ENCODE measurements around the gene OVCA2.

OVCA2 gene

DNA sequence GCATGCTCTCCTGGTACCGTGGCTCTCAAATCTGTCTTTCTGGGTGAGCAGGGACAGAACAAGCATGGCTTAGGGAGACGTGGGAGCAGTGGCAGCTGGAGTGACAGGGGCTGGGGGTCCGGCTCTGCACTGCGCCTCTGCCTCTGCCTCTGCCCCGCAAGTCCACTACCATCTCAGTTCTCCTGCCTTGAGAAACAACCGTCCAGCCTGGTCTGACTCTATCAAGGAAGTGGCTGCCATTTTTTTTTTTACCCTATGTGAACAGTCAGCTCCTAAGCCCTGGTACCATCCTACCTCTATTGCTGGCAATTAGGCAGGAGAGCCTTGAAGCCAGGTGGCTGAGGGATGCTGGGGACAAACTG lies 29.2 kb downstream of the OVCA2 start:
- WGBS (ENCODE audit: insufficient coverage), result 95% methylated on average over 5 of the region's 6 CpGs
- Histone ChIP-seq H3K27ac (ENCODE audit: insufficient read depth in 1 of 2, low read depth in 1 of 2, low read length in 2 of 2, poor library complexity in 1 of 2, severe bottlenecking in 2 of 2) (peak overlapping the region in 1 of 2 experiments; percentile 15), H3K4me3 (ENCODE audit: control insufficient read depth in 1 of 7, extremely low read depth in 1 of 7, insufficient read depth in 4 of 7, low read depth in 2 of 7, low read length in 6 of 7) (no peak overlapping the region), H3K4me1 (ENCODE audit: control extremely low read depth in 1 of 4, control insufficient read depth in 4 of 4, insufficient read depth in 4 of 4, low read length in 3 of 4) (peaks cover 2 to 47% (median 22%) of the 10 kb centered on the region in 4 experiments), H3K36me3 (ENCODE audit: control insufficient read depth in 4 of 4, insufficient read depth in 4 of 4, low read length in 3 of 4) (peaks cover 0 to 27% (median 15%) of the 10 kb centered on the region in 4 experiments), H3K9me3 (ENCODE audit: control extremely low read depth in 1 of 5, control insufficient read depth in 4 of 5, insufficient read depth in 2 of 5, low read depth in 1 of 5, low read length in 4 of 5) (no peaks in the 10 kb centered on the region), H3K27me3 (replicated peaks in 2 of 5; ENCODE audit: control insufficient read depth in 4 of 5, insufficient read depth in 5 of 5, low read length in 4 of 5) (no peaks in the 10 kb centered on the region)
- ChIA-PET CTCF (interaction anchor here (1.1 to 3.2 kb wide), 5 partner anchors 11 to 174 kb away, joined by 3 to 14 read pairs (median 3); no protein-coding TSS in a partner anchor), POLR2A (no interaction called here)
- DNase-seq, result no peak

DNA sequence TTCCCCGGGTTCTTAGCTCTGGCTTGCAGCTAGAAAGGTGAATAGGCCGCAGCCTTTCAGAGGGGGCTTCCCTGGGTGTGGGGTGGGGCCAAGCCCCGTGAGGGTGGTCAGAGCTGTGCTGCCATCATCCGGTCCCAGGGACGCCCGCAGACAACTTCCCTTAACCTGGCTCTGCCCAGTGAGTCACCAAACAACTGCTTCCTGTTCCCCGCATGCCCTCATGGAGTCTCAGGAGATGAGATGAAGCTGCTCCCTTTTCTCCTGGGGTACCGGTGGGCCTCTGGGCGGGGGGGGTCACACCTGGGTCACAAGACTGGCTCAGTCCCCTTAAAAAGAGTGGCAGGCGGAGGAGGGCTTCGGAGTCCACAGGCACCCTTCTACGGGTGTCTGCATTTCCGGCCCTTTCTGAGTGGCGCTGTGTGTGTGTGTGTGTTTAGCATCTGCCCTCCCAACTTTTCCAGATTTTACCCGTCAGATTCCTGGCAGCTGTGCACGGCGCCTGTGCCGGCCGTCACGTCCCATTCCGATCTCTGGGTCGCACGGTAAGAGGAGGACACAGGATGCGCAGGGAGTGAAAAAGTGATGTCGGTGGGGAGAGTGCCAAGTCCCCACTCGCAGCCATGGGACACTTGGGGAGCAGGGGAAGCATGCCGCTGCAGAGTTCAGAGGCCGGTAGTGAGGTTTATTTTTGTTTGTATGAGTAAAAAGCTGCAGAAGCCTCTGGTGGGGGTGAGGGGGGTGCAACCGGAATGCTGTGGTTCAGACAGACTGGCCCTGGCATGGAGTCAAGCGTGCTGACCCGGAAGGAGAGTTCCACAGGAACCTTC lies 29.8 kb downstream of the OVCA2 start:
- DNase-seq, result peak in 2 of 3 donors; percentile 73 to 75
- no peak overlapping the region for H3K27ac ChIP-seq (ENCODE audit: insufficient read depth in 1 of 2, low read depth in 1 of 2, low read length in 2 of 2, poor library complexity in 1 of 2, severe bottlenecking in 2 of 2)
- WGBS (ENCODE audit: insufficient coverage), result 88% methylated on average over 26 of the region's 31 CpGs

DNA sequence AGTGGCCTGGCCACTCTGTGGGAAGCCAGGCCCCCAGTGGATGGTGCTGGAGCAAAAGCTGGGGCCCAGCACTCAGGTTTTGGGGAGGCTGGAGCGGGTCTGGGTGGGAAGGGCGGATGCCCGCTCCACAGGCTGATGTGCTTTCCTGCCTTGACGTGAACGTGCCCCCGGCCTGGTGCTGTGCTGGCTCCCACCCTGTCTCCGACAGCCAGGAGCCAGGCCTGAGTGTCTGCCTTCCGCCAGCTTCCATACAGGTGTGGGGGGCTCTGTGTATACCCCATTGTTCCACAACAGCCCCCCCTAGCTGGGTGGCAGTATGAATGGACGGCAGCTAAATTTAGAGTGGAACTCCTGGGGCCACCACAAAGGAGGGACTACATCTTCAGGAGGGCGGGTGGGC lies 33.1 kb downstream of the OVCA2 start:
- peaks cover 0 to 25% (median 14%) of the 10 kb centered on the region in 4 experiments for H3K36me3 ChIP-seq (ENCODE audit: control insufficient read depth in 4 of 4, insufficient read depth in 4 of 4, low read length in 3 of 4)

More for the DNA sequence above, 29.8 kb downstream of the OVCA2 start:
- no peak overlapping the region for H3K4me3 ChIP-seq (ENCODE audit: control insufficient read depth in 1 of 7, extremely low read depth in 1 of 7, insufficient read depth in 4 of 7, low read depth in 2 of 7, low read length in 6 of 7)
- H3K36me3 ChIP-seq (ENCODE audit: control insufficient read depth in 4 of 4, insufficient read depth in 4 of 4, low read length in 3 of 4), result peaks cover 0 to 20% (median 11%) of the 10 kb centered on the region in 4 experiments
- no peaks in the 10 kb centered on the region for H3K27me3 ChIP-seq (replicated peaks in 2 of 5; ENCODE audit: control insufficient read depth in 4 of 5, insufficient read depth in 5 of 5, low read length in 4 of 5)
- no peaks in the 10 kb centered on the region for H3K9me3 ChIP-seq (ENCODE audit: control extremely low read depth in 1 of 5, control insufficient read depth in 4 of 5, insufficient read depth in 2 of 5, low read depth in 1 of 5, low read length in 4 of 5)
- POLR2A ChIA-PET, result no interaction called here
- CTCF ChIA-PET, result interaction anchor here (1.0 to 3.2 kb wide), 7 partner anchors 11 to 173 kb away, joined by 3 to 14 read pairs (median 4); partner anchors contain the start of gene HIC1
- H3K4me1 ChIP-seq (ENCODE audit: control extremely low read depth in 1 of 4, control insufficient read depth in 4 of 4, insufficient read depth in 4 of 4, low read length in 3 of 4), result peaks cover 2 to 52% (median 27%) of the 10 kb centered on the region in 4 experiments

DNA sequence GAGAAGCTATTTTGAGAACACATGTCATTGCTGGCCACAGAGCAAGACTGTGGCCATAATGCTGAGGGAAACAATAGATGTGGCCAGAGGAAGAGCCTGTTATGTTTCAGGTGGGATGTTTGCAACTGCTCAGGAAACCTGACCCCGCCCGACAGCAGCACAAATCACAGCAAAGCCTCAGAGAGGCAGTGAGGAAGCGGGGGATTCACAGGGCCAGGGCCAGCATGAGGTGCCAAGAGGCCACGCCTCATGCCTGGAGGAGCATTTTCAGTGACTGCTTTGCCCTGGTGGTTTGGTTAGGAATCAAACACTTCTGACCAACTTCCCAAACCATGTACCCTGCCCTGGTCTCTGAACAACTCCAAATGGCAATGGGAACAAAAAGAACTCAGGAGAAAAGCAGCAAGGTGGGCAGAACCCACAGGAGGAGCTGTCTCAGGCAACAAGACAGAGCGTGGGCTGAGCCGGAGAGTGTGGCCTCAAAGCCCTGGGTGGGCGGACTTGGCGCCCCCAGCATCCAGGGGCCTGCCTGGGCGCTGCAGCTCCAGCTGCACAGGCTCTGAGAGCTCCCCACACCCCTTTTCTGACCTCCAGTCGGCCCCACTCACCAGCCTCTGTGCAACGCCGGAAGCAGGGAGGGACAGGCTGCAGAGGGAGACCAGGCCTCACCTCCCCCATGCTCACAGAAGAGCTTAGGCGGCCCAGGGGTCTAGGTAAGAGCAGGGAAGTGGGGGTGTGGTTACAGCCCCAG lies 33.7 kb downstream of the OVCA2 start:
- ChIA-PET POLR2A (no interaction called here), CTCF (interaction anchor here (0.7 to 3.8 kb wide), 6 partner anchors 9 to 63 kb away, joined by 3 to 23 read pairs (median 4); no protein-coding TSS in a partner anchor)
- no peak overlapping the region for H3K27ac ChIP-seq (ENCODE audit: insufficient read depth in 1 of 2, low read depth in 1 of 2, low read length in 2 of 2, poor library complexity in 1 of 2, severe bottlenecking in 2 of 2)
- H3K4me1 ChIP-seq (ENCODE audit: control extremely low read depth in 1 of 4, control insufficient read depth in 4 of 4, insufficient read depth in 4 of 4, low read length in 3 of 4), result peaks cover 2 to 36% (median 20%) of the 10 kb centered on the region in 4 experiments
- peak in 1 of 3 donors; percentile 40 for DNase-seq
- H3K36me3 ChIP-seq (ENCODE audit: control insufficient read depth in 4 of 4, insufficient read depth in 4 of 4, low read length in 3 of 4), result peaks cover 0 to 23% (median 15%) of the 10 kb centered on the region in 4 experiments
- 85% methylated on average over 4 of the region's 13 CpGs for WGBS (ENCODE audit: insufficient coverage)
- H3K27me3 ChIP-seq (replicated peaks in 2 of 5; ENCODE audit: control insufficient read depth in 4 of 5, insufficient read depth in 5 of 5, low read length in 4 of 5), result no peaks in the 10 kb centered on the region
- H3K4me3 ChIP-seq (ENCODE audit: control insufficient read depth in 1 of 7, extremely low read depth in 1 of 7, insufficient read depth in 4 of 7, low read depth in 2 of 7, low read length in 6 of 7), result peak overlapping the region in 1 of 7 experiments; percentile 5
- no peaks in the 10 kb centered on the region for H3K9me3 ChIP-seq (ENCODE audit: control extremely low read depth in 1 of 5, control insufficient read depth in 4 of 5, insufficient read depth in 2 of 5, low read depth in 1 of 5, low read length in 4 of 5)

More for the DNA sequence above, 33.1 kb downstream of the OVCA2 start:
- peaks cover 2 to 39% (median 20%) of the 10 kb centered on the region in 4 experiments for H3K4me1 ChIP-seq (ENCODE audit: control extremely low read depth in 1 of 4, control insufficient read depth in 4 of 4, insufficient read depth in 4 of 4, low read length in 3 of 4)
- WGBS (ENCODE audit: insufficient coverage), result 86% methylated on average over 7 of the region's 10 CpGs
- DNase-seq, result no peak
- H3K9me3 ChIP-seq (ENCODE audit: control extremely low read depth in 1 of 5, control insufficient read depth in 4 of 5, insufficient read depth in 2 of 5, low read depth in 1 of 5, low read length in 4 of 5), result no peaks in the 10 kb centered on the region
- H3K27ac ChIP-seq (ENCODE audit: insufficient read depth in 1 of 2, low read depth in 1 of 2, low read length in 2 of 2, poor library complexity in 1 of 2, severe bottlenecking in 2 of 2), result no peak overlapping the region
- H3K27me3 ChIP-seq (replicated peaks in 2 of 5; ENCODE audit: control insufficient read depth in 4 of 5, insufficient read depth in 5 of 5, low read length in 4 of 5), result no peaks in the 10 kb centered on the region
- ChIA-PET POLR2A (no interaction called here), CTCF (interaction anchor here (0.8 to 3.8 kb wide), 6 partner anchors 8 to 63 kb away, joined by 3 to 23 read pairs (median 4); no protein-coding TSS in a partner anchor)
- no peak overlapping the region for H3K4me3 ChIP-seq (ENCODE audit: control insufficient read depth in 1 of 7, extremely low read depth in 1 of 7, insufficient read depth in 4 of 7, low read depth in 2 of 7, low read length in 6 of 7)

DNA sequence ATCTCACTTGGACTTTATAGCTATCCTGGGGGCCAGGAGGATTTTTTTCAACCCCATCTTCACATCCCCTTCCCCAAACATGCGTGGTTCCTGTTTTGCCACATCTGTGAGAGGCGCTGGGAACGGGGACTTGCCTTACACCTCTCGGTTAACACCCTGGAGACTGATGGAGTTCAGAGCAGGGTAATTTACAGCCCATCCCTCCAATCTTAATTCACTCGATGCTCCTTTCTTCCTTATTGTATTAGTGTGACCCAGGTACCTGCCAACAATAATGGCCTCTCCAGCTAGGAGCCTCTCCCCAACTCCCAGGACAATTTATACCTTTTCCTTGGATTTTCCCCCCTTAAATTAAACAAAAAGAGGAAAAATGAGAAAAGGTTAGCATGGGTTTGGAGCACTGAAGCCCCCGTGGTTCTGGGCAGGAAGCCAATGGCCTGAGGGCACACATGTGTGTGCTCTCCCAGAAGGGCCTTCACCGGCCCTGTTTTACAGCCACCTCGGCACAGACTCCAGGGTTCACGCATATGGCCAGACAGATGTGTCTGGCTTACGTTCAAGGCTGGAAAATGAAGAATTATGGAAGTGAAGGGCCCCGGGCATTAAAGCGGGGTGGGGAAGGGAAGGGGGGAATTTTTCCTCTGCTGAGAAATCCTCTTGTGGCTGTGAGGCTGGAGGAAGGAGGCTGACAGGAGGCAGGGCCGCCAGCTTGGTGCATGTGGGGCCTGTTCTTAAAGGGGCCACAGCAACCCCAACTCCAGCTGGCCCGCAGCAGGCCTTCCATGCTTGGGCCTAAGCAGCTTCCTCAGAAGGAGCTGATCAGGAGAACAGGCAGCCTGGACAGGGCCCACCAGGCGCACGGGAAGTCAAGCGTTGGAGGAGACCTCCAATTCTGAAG lies 34.5 kb downstream of the OVCA2 start:
- no peaks in the 10 kb centered on the region for H3K27me3 ChIP-seq (replicated peaks in 2 of 5; ENCODE audit: control insufficient read depth in 4 of 5, insufficient read depth in 5 of 5, low read length in 4 of 5)
- H3K27ac ChIP-seq (ENCODE audit: insufficient read depth in 1 of 2, low read depth in 1 of 2, low read length in 2 of 2, poor library complexity in 1 of 2, severe bottlenecking in 2 of 2), result no peak overlapping the region
- H3K9me3 ChIP-seq (ENCODE audit: control extremely low read depth in 1 of 5, control insufficient read depth in 4 of 5, insufficient read depth in 2 of 5, low read depth in 1 of 5, low read length in 4 of 5), result no peaks in the 10 kb centered on the region
- peaks cover 0 to 27% (median 16%) of the 10 kb centered on the region in 4 experiments for H3K36me3 ChIP-seq (ENCODE audit: control insufficient read depth in 4 of 4, insufficient read depth in 4 of 4, low read length in 3 of 4)
- DNase-seq, result peak in 1 of 3 donors; percentile 46
- peak overlapping the region in 1 of 7 experiments; percentile 5 for H3K4me3 ChIP-seq (ENCODE audit: control insufficient read depth in 1 of 7, extremely low read depth in 1 of 7, insufficient read depth in 4 of 7, low read depth in 2 of 7, low read length in 6 of 7)
- WGBS (ENCODE audit: insufficient coverage), result 58% methylated on average over 15 of the region's 17 CpGs
- CTCF ChIA-PET, result interaction anchor here (0.7 to 3.8 kb wide), 6 partner anchors 8 to 57 kb away, joined by 3 to 23 read pairs (median 4); no protein-coding TSS in a partner anchor
- peaks cover 2 to 29% (median 18%) of the 10 kb centered on the region in 4 experiments for H3K4me1 ChIP-seq (ENCODE audit: control extremely low read depth in 1 of 4, control insufficient read depth in 4 of 4, insufficient read depth in 4 of 4, low read length in 3 of 4)
- POLR2A ChIA-PET, result no interaction called here

DNA sequence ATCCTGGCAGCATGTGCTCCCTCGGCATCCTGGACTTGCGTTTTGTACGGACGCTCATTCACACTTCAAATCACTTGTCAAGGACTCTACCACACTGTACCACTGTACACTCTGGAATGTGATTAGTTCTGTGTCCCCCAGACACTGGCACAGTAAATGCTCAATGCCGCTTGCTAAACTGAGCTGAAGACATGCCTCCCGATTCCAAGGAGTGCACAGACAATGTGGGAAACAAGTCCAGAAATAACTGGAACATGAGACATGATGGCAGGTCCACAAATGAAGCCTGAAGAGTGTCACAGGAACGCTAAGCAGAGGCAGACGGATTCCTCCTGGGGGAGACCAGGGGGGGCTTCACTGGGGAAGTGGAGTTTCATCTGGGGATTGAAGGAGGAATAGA lies 35.2 kb downstream of the OVCA2 start:
- H3K27ac ChIP-seq (ENCODE audit: insufficient read depth in 1 of 2, low read depth in 1 of 2, low read length in 2 of 2, poor library complexity in 1 of 2, severe bottlenecking in 2 of 2), result no peak overlapping the region

More for the DNA sequence above, 35.2 kb downstream of the OVCA2 start:
- peaks cover 2 to 26% (median 18%) of the 10 kb centered on the region in 4 experiments for H3K4me1 ChIP-seq (ENCODE audit: control extremely low read depth in 1 of 4, control insufficient read depth in 4 of 4, insufficient read depth in 4 of 4, low read length in 3 of 4)
- H3K9me3 ChIP-seq (ENCODE audit: control extremely low read depth in 1 of 5, control insufficient read depth in 4 of 5, insufficient read depth in 2 of 5, low read depth in 1 of 5, low read length in 4 of 5), result no peaks in the 10 kb centered on the region
- CTCF ChIA-PET, result interaction anchor here (0.9 to 1.0 kb wide), 2 partner anchors 11 to 14 kb away, joined by 3 to 4 read pairs; no protein-coding TSS in a partner anchor
- peaks cover 0 to 30% (median 23%) of the 10 kb centered on the region in 4 experiments for H3K36me3 ChIP-seq (ENCODE audit: control insufficient read depth in 4 of 4, insufficient read depth in 4 of 4, low read length in 3 of 4)
- no peak for DNase-seq
- H3K4me3 ChIP-seq (ENCODE audit: control insufficient read depth in 1 of 7, extremely low read depth in 1 of 7, insufficient read depth in 4 of 7, low read depth in 2 of 7, low read length in 6 of 7), result no peak overlapping the region
- 98% methylated on average over 8 of the region's 8 CpGs for WGBS (ENCODE audit: insufficient coverage)
- POLR2A ChIA-PET, result no interaction called here
- no peaks in the 10 kb centered on the region for H3K27me3 ChIP-seq (replicated peaks in 2 of 5; ENCODE audit: control insufficient read depth in 4 of 5, insufficient read depth in 5 of 5, low read length in 4 of 5)

Measured in common myeloid progenitor, CD34-positive (primary cell).